HG03064 (cell line): ENCODE data around the gene GFAP.

ENCODE experiments used
- ATAC-seq: cut with Tn5 transposase; IDR thresholded peaks from one replicate; pipeline ENCODE4 v1.9.1; 2021; ENCODE audit warnings: low read depth; ENCODE audit not compliant: unreplicated experiment

GFAP gene

GRCh38 chr17:44903012-44903685, 12.2 kb downstream of the GFAP start:
- no peak for ATAC-seq

- ATAC-seq = no peak
Measured at GRCh38 chr17:44902135-44902760, 13.1 kb downstream of the GFAP start.

GRCh38 chr17:44901411-44901921, 13.8 kb downstream of the GFAP start:
- ATAC-seq = no peak

- no peak for ATAC-seq
Measured at GRCh38 chr17:44900894-44901293, 14.4 kb downstream of the GFAP start.

- ATAC-seq = peak; percentile 52
Measured at GRCh38 chr17:44899074-44899782, 16.1 kb downstream of the GFAP start, which contains the start of gene EFTUD2. Gene EFTUD2, minus strand, starts transcription at chr17:44899445. Its CDS starts 4,924 bp downstream, at chr17:44894521.

- no peak for ATAC-seq
Measured at GRCh38 chr17:44898768-44899073, 16.6 kb downstream of the GFAP start.

- ATAC-seq = no peak
Measured at GRCh38 chr17:44894642-44895041, 20.7 kb downstream of the GFAP start.

GRCh38 chr17:44892250-44892649, 23.1 kb downstream of the GFAP start:
- ATAC-seq = no peak

GRCh38 chr17:44889003-44889402, 26.3 kb downstream of the GFAP start:
- ATAC-seq = no peak

- ATAC-seq = no peak
Measured at GRCh38 chr17:44887971-44888954, 27.0 kb downstream of the GFAP start.

- no peak for ATAC-seq
Measured at GRCh38 chr17:44887016-44887415, 28.3 kb downstream of the GFAP start.

GRCh38 chr17:44884941-44885340, 30.4 kb downstream of the GFAP start:
- no peak for ATAC-seq

GRCh38 chr17:44881145-44881544, 34.2 kb downstream of the GFAP start:
- ATAC-seq = no peak

- ATAC-seq = no peak
Measured at GRCh38 chr17:44880062-44880461, 35.2 kb downstream of the GFAP start.

- ATAC-seq = no peak
Measured at GRCh38 chr17:44879376-44879775, 35.9 kb downstream of the GFAP start.

- no peak for ATAC-seq
Measured at GRCh38 chr17:44878627-44879221, 36.6 kb downstream of the GFAP start.

GRCh38 chr17:44877121-44877520, 38.2 kb downstream of the GFAP start:
- ATAC-seq = no peak

- ATAC-seq = no peak
Measured at GRCh38 chr17:44875761-44876160, 39.5 kb downstream of the GFAP start.

- ATAC-seq = no peak
Measured at GRCh38 chr17:44872131-44872768, 43.0 kb downstream of the GFAP start.

GRCh38 chr17:44871556-44871955, 43.7 kb downstream of the GFAP start:
- no peak for ATAC-seq
